ENCODE results near the gene SLC9A1.

Gene SLC9A1

DNA sequence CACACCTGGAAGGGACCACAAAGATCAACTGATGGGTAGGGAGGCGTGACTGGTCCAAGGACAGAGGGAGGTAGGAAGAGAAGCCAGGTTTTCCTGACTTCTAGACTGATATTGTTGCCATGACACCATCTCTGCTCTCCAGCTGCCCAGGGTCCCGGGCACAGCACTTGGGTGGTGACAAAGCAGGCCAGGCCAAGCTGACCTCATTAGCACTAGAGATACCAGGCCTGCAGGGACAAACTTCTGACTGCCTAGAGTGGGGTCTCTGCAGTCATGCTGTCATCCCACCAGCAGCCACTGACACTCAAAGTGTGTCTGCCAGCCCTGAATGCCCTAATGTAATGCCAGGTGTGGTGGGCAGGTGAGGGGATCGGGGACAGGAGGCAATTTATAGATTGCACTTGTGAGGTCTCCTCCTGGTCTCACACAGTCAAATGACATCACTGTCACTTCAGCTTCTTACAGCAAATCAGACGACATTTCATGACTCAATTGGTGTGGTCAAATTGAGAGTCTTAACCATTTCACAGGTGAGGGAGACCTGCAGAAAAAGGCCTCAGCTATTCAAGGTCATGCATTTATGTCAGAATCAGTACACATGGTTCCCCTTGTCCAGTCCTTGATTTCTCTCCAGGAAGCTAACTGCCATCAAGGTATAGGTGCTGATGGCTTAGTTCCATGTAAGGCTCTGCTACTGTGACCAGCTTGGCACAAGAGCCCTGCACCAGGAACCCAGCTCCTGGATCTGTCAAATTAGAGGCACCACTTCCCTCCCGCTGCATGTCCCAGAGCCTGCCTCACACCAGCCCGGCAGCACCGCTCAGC lies 2.7 kb downstream of the SLC9A1 start:
- FAIRE-seq, result no peak
- no peak for DNase-seq (ENCODE audit: low spot score)

DNA sequence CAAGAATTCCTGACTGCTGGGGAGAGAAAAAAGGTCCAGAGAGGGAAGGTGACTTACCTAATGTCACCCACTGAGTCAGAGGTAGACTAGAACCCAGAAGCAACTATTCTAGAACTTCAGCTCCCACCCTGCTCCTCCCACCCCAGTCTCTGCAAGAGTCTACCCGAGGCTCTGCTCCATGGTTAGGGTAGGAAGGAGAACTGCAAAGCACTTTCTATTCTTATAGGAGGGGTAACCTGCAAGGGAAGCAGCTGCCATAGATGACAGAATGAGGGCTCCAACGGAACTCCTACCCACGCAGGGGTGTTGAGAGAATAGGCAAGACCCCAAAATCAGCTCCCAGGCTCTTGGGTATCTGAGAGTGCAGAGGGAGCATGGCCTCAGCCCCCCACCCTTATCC lies 4.3 kb downstream of the SLC9A1 start:
- FAIRE-seq (no peak), DNase-seq (ENCODE audit: low spot score) (no peak)

- no peak for FAIRE-seq
- no peak for DNase-seq (ENCODE audit: low spot score)
Measured at GRCh38 chr1:27150183-27150582, 4.7 kb downstream of the SLC9A1 start.

DNA sequence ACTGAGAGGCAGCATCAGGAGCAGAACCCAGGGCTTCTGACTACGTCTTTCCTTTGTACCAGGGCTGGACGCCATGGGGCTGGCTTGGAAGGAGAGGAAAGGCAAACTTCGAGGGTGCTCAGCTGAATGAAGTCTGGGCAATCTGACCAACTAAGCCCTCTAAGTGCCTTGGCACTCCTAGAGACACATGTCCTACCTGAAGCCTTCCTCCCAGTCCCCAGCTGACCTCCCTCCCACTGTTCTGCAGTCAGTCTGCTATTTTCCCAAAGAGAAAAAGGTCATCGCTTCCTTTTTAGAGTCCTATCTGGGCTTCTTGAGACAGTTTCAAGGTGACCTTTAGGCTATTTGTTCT lies 5.2 kb downstream of the SLC9A1 start:
- no peak for FAIRE-seq
- DNase-seq (ENCODE audit: low spot score), result no peak

DNA sequence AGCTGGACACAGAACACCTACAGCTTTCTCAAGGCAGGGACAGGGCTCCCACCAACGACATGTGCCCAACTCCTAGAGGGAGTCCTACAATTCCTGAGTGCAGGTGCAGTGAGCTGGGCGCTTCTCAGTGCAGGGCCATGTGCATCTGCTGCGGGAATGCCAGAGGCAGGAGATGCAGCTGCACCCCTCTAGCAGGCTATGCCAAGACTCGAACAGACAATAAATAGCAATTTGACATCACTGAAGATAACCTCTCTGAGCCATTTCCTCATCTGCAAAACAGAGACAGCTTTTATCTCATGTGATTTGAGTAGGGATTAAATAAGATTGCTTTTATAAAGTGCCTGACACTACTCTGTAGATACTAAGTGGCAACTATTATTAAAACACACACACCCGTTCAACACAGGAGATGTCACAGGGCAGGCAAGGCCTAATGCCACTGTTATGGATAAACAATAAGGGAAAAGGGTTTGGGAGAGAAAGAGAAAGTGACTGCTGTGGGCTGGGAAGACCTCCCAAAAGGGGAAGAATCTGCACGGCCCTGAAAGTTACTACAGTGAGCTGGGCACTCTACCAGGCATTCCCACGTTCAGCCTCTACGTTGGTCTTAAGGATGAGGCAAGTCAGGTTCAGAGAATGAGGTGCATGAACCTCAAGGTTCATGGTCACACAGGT lies 5.7 kb downstream of the SLC9A1 start:
- DNase-seq (ENCODE audit: low spot score) (no peak), FAIRE-seq (no peak)

GRCh38 chr1:27148591-27148990 lies 6.3 kb downstream of the SLC9A1 start:
- DNase-seq (ENCODE audit: low spot score), result no peak
- no peak for FAIRE-seq

- DNase-seq (ENCODE audit: low spot score) (no peak), FAIRE-seq (no peak)
Measured at GRCh38 chr1:27147842-27148518, 6.9 kb downstream of the SLC9A1 start.

DNA sequence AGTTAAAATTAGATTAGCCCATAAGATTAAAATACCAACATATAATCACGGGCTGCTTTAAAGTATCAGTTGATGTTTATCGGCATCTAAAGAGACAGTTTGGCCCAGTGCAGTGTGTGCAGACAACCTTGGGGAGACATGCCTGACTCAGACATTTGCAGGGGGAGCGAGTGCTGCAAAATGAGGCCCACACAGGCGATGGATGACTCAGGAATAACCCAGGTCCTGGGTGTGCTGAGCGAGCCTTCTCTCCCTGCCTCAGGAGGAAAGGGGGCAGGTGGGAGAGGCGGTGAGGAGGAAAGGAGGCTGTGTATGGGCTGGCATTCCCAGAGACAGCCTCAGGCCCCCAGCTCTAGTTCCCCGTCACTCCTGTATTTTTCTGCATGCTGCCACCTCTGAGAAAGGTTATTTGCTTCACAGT lies 9.0 kb downstream of the SLC9A1 start:
- DNase-seq (ENCODE audit: low spot score), result peak; percentile 76
- FAIRE-seq, result peak; percentile 81

- DNase-seq (ENCODE audit: low spot score) (peak; percentile 16), FAIRE-seq (no peak)
Measured at GRCh38 chr1:27144920-27145661, 9.8 kb downstream of the SLC9A1 start.

DNA sequence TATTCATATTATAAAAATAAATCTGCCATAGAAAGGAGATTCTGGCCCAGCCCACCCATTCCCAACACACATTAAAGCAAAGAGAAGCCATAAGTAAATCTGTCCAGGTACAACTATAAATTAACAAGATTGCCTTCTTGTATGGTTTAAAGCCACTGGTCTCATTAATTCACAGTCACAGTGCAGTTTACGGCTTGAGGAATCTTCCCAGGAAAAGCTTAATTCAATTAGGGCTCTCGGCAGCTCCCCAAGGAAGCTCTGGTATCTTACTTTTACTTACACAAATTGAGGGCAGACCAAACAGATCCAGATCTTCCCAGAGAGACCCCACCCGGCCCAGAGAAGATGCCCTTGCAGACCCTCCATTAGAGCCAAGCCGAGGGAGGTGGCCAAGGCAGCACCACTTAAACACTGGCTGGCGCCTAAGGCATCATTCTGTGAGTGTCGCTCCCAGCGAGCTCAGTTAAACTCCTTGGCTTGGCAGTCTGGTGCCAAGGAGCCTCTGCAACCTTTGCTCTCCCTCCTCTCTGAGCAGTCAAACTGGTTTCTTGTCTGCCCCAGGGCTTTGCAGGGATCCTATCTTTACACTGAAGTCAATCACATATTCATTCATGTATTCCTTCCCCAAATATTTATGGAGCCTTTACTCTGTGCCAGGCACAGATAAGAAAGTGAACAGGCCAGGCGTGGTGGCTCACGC lies 10.7 kb downstream of the SLC9A1 start:
- DNase-seq (ENCODE audit: low spot score) (no peak), FAIRE-seq (no peak)

- FAIRE-seq, result no peak
- DNase-seq (ENCODE audit: low spot score), result no peak
Measured at GRCh38 chr1:27143401-27143800, 11.5 kb downstream of the SLC9A1 start.

GRCh38 chr1:27142464-27142863 lies 12.5 kb downstream of the SLC9A1 start:
- DNase-seq (ENCODE audit: low spot score) (no peak), FAIRE-seq (no peak)

- no peak for FAIRE-seq
- DNase-seq (ENCODE audit: low spot score), result no peak
Measured at GRCh38 chr1:27141266-27142003, 13.5 kb downstream of the SLC9A1 start.

DNA sequence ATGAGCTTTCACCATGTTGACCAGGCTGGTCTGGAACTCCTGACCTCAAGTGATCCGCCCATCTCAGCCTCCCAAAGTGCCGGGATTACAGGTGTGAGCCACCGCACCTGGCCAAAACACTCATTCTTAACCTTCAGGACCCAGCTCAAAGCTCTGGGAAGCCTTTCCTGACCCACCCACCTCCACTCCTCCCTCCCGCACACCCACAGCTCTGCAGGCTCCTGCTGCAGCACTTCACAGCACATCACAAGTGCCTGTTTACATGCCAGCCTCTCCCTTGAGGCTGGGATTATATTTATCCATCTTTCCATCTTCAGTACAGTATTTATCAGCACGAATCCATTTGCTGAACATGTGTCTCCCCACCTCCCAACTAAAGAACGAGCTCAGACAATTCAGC lies 14.9 kb downstream of the SLC9A1 start:
- DNase-seq (ENCODE audit: low spot score) (no peak), FAIRE-seq (no peak)

- no peak for FAIRE-seq
Measured at GRCh38 chr1:27138927-27139326, 16.0 kb downstream of the SLC9A1 start.

DNA sequence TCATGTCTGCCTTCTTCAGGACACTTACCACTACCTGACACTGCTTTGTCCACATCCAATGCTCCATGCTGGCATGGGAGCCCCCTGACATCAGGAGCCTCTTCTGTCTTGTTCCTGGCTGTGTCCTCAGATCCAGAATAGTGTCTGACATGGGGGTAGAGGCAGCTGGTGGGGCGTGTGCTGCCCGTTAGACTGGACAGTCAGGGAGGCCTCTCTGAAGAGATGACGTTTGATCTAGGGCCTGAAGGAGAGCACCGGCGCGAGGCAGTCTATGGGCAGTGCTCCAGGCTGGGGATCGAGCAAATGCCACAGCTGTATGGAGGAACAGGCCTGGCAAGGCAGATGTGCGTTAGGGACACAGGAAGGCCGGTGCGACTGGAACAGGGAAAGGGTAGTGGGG lies 16.6 kb downstream of the SLC9A1 start:
- FAIRE-seq (no peak), DNase-seq (ENCODE audit: low spot score) (no peak)

More at GRCh38 chr1:27138927-27139326, 16.0 kb downstream of the SLC9A1 start:
- no peak for DNase-seq (ENCODE audit: low spot score)

DNA sequence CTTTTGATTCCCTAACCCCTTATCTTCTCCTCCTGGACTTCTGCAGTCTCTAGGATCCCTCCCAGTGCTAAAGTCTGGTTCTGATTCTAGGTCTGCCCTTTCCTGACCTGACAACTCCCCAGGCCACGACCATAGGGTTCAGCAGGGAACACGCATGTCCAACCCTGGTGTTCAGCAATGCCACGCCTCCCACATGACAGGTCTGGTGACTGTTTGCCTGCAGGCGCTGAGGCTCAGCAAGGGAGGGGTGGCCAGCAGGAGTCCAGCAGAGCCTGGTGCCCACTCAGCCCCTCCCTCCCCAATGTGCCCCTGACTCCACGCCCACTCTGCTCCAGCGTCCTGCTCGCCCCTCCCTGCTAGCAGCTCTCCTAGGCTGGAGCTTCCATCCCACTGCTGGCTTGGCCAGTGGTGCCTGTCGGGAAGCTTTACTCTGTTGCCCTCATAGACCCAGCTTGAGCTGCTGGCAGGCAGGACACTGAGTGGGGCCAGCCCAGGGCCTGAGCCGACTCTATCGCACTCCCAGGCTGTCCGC lies 17.3 kb downstream of the SLC9A1 start:
- DNase-seq (ENCODE audit: low spot score) (no peak), FAIRE-seq (no peak)

- no peak for DNase-seq (ENCODE audit: low spot score)
- no peak for FAIRE-seq
Measured at GRCh38 chr1:27136998-27137542, 17.9 kb downstream of the SLC9A1 start.

- FAIRE-seq (no peak), DNase-seq (ENCODE audit: low spot score) (peak; percentile 39)
Measured at GRCh38 chr1:27136236-27136551, 18.7 kb downstream of the SLC9A1 start.
